MM.1S (cell line): ENCODE data around the gene CAPS2.

Experiments used
- DNase-seq: peaks from one replicate; pipeline ENCODE4 v3.0.0-alpha.2; 2015
- H2AFZ ChIP-seq: fragments of 300-600 bp; sonication (generic); 2 replicates; pipeline ENCODE4 v1.6.0; 2016; ENCODE audit warnings: antibody characterized with exemption, low read length
- H3F3A ChIP-seq: fragments of 300-600 bp; sonication (generic); 2 replicates; pipeline ENCODE4 v1.6.1; 2016; ENCODE audit warnings: mild to moderate bottlenecking, antibody characterized with exemption, low read length, moderate library complexity, mixed read lengths; ENCODE audit not compliant: insufficient read depth
- H3K27ac ChIP-seq: fragments of 300-600 bp; sonication (generic); 2 replicates; pipeline ENCODE4 v1.5.1; 2016; ENCODE audit warnings: mild to moderate bottlenecking, low read length
- H3K27me3 ChIP-seq: fragments of 300-600 bp; sonication (generic); replicated peaks from 2 replicates; pipeline ENCODE4 v1.6.0; 2016; ENCODE audit warnings: low read length; ENCODE audit not compliant: insufficient read depth
- H3K36me3 ChIP-seq: fragments of 300-600 bp; sonication (generic); replicated peaks from 2 replicates; pipeline ENCODE4 v1.6.1; 2016; ENCODE audit warnings: mild to moderate bottlenecking, low read length, mixed read lengths; ENCODE audit not compliant: insufficient read depth
- H3K4me1 ChIP-seq: fragments of 300-600 bp; sonication (generic); 2 replicates; pipeline ENCODE4 v1.6.1; 2016; ENCODE audit warnings: low read length, mixed read lengths
- H3K4me2 ChIP-seq: fragments of 300-600 bp; sonication (generic); 2 replicates; pipeline ENCODE4 v1.6.0; 2016; ENCODE audit warnings: low read depth, low read length
- H3K4me3 ChIP-seq: fragments of 300-600 bp; sonication (generic); 2 replicates; pipeline ENCODE4 v1.5.1; 2016; ENCODE audit warnings: low read length, mixed read lengths
- H3K79me2 ChIP-seq: fragments of 300-600 bp; sonication (generic); 2 replicates; pipeline ENCODE4 v1.6.1; 2016; ENCODE audit warnings: mixed run types, low read length, mixed read lengths
- H3K9ac ChIP-seq: fragments of 300-600 bp; sonication (generic); 2 replicates; pipeline ENCODE4 v1.6.1; 2016; ENCODE audit warnings: low read length, mixed read lengths
- H3K9me2 ChIP-seq: fragments of 300-600 bp; sonication (generic); replicated peaks from 2 replicates; pipeline ENCODE4 v1.6.1; 2016; ENCODE audit warnings: mild to moderate bottlenecking, low read length, mixed read lengths; ENCODE audit not compliant: insufficient read depth
- H3K9me3 ChIP-seq: fragments of 300-600 bp; sonication (generic); replicated peaks from 2 replicates; pipeline ENCODE4 v1.6.1; 2016; ENCODE audit warnings: mild to moderate bottlenecking, low read length, mixed read lengths; ENCODE audit not compliant: insufficient read depth
- H4K20me1 ChIP-seq: fragments of 300-600 bp; sonication (generic); 2 replicates; pipeline ENCODE4 v1.6.1; 2016; ENCODE audit warnings: mild to moderate bottlenecking, low read length, moderate library complexity, mixed read lengths; ENCODE audit not compliant: insufficient read depth
- EZH2 ChIP-seq: fragments of 300-600 bp; sonication (generic); optimal IDR thresholded peaks from 2 replicates; pipeline ENCODE3; 2017; ENCODE audit warnings: low read depth, mild to moderate bottlenecking, antibody characterized with exemption, low read length, mixed read lengths
- EZH2phosphoT487 ChIP-seq: fragments of 300-600 bp; sonication (generic); IDR thresholded peaks from 2 replicates; pipeline ENCODE4 v1.6.1; 2018; ENCODE audit warnings: antibody characterized with exemption, low read length
- TF ChIP-seq, protein P1 (sequence below): fragments of 300-600 bp; sonication (generic); IDR thresholded peaks from 2 replicates; pipeline ENCODE4 v1.5.1; 2016; ENCODE audit warnings: antibody characterized with exemption, low read length, mixed read lengths

CAPS2 gene

DNA sequence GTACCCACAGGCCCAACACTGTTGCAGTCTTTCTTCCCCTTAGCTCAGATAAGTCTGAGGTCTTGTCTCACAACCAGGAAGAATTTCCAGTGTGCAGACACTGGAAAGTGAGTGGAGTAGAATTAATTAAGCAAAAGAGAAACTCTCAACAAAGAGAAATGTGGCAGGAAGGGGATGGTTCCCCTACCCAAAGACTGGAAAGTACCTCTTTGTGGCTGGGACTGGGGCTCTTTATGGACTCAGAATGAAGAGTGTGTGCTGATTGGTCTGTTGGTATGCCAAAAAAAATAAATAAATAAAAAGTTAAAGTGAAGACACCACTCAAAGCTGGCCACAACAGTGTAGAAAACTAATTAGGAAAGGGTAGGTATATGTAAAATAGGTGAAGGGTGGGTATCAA, 30.8 kb upstream of the CAPS2 start:
- Histone ChIP-seq H2AFZ (no peak overlapping the region), H3K9me3 (no peaks in the 10 kb centered on the region), H3K9me2 (no peaks in the 10 kb centered on the region), H3K4me3 (no peak overlapping the region), H3K36me3 (no peaks in the 10 kb centered on the region), H3K27me3 (no peaks in the 10 kb centered on the region), H3K4me1 (peaks cover 12% of the 10 kb centered on the region; the same call in 1 of the 2 replicates), H3K4me2 (no peak overlapping the region), H4K20me1 (no peaks in the 10 kb centered on the region), H3K27ac (peak overlapping the region; percentile 4; the same call in 1 of the 2 replicates), H3K79me2 (no peaks in the 10 kb centered on the region), H3F3A (no peaks in the 10 kb centered on the region; the same call in 1 of the 2 replicates), H3K9ac (no peak overlapping the region)
- TF ChIP-seq, protein P1, sequence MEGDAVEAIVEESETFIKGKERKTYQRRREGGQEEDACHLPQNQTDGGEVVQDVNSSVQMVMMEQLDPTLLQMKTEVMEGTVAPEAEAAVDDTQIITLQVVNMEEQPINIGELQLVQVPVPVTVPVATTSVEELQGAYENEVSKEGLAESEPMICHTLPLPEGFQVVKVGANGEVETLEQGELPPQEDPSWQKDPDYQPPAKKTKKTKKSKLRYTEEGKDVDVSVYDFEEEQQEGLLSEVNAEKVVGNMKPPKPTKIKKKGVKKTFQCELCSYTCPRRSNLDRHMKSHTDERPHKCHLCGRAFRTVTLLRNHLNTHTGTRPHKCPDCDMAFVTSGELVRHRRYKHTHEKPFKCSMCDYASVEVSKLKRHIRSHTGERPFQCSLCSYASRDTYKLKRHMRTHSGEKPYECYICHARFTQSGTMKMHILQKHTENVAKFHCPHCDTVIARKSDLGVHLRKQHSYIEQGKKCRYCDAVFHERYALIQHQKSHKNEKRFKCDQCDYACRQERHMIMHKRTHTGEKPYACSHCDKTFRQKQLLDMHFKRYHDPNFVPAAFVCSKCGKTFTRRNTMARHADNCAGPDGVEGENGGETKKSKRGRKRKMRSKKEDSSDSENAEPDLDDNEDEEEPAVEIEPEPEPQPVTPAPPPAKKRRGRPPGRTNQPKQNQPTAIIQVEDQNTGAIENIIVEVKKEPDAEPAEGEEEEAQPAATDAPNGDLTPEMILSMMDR = no peak
- TF ChIP-seq EZH2phosphoT487 (no peak), EZH2 (no peak)
- peak; percentile 54 for DNase-seq

DNA sequence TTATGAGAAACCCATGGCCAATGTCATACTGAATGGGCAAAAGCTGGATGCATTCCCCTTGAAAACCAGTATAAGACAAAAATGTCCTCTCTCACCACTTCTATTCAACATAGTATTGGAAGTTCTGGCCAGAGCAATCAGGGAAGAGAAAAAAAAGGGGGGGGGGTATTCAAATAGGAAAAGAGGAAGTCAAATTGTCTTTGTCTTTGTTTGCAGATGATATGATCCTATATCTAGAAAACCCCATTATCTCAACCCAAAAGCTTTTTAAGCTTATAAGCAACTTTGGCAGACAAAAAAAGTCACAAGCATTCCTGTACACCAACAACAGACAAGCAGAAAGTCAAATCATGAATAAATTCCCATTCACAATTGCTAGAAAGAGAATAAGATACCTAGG, 23.9 kb upstream of the CAPS2 start:
- Histone ChIP-seq H3K27ac (no peak overlapping the region), H3K9ac (no peak overlapping the region), H3K9me3 (no peaks in the 10 kb centered on the region)

DNA sequence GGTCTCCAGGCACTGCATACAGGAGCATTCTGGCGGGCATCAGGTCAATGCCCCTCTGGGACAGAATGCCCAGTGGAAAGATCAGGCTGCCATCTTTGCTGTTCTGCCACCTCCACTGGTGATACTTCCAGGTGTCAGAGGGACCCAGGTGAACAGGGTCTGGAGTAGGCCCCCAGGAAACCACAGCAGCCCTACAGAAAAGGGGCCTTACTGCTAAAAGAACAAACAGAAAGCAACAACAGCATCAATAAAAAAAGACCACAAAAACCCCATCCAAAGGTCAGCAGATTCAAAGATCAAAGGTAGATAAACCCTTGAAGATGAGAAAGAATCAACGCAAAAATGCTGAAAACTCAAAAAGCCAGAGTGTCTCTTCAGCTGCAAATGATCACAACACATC, 20.3 kb upstream of the CAPS2 start:
- H2AFZ ChIP-seq = no peak overlapping the region
- no peak overlapping the region for H3K4me2 ChIP-seq
- no peaks in the 10 kb centered on the region for H3F3A ChIP-seq
- H3K27me3 ChIP-seq = no peaks in the 10 kb centered on the region
- peak; percentile 42 for DNase-seq
- H3K9ac ChIP-seq = no peak overlapping the region
- H3K9me2 ChIP-seq = no peaks in the 10 kb centered on the region
- no peak overlapping the region for H3K27ac ChIP-seq
- H3K4me1 ChIP-seq = no peaks in the 10 kb centered on the region
- no peak for TF ChIP-seq EZH2
- TF ChIP-seq, protein P1 = no peak
- TF ChIP-seq EZH2phosphoT487 = no peak
- H3K36me3 ChIP-seq = no peaks in the 10 kb centered on the region
- H3K9me3 ChIP-seq = no peaks in the 10 kb centered on the region
- H3K79me2 ChIP-seq = no peaks in the 10 kb centered on the region
- no peak overlapping the region for H3K4me3 ChIP-seq
- no peaks in the 10 kb centered on the region for H4K20me1 ChIP-seq

More for the DNA sequence above, 23.9 kb upstream of the CAPS2 start:
- Histone ChIP-seq H3K9me2 (no peaks in the 10 kb centered on the region), H3K36me3 (no peaks in the 10 kb centered on the region), H2AFZ (no peak overlapping the region), H3F3A (no peaks in the 10 kb centered on the region), H3K4me2 (no peak overlapping the region), H3K4me3 (no peak overlapping the region), H3K79me2 (no peaks in the 10 kb centered on the region), H4K20me1 (no peaks in the 10 kb centered on the region), H3K4me1 (no peaks in the 10 kb centered on the region), H3K27me3 (no peaks in the 10 kb centered on the region)
- DNase-seq = no peak
- TF ChIP-seq EZH2phosphoT487 (no peak), EZH2 (no peak)
- TF ChIP-seq, protein P1 = no peak
